HEK293T (cell line): Measurements from ENCODE around the gene POLK.

ENCODE experiments used
- FOXA1 ChIP-seq: fragments of 450-650 bp; IDR thresholded peaks from 2 replicates; pipeline ENCODE4 v1.6.1; 2016; ENCODE audit warnings: mild to moderate bottlenecking
- FOXK2 ChIP-seq: fragments of 450-650 bp; IDR thresholded peaks from 2 replicates; pipeline ENCODE4 v1.6.1; 2016; ENCODE audit warnings: mild to moderate bottlenecking
- L3MBTL2 ChIP-seq: fragments of 450-650 bp; conservative IDR thresholded peaks from 2 replicates; pipeline ENCODE4 v1.6.1; 2016; ENCODE audit warnings: mild to moderate bottlenecking
- NFRKB ChIP-seq: fragments of 450-650 bp; IDR thresholded peaks from 2 replicates; pipeline ENCODE4 v1.6.1; 2016; ENCODE audit warnings: mild to moderate bottlenecking, moderate library complexity
- ZNF384 ChIP-seq: fragments of 450-650 bp; IDR thresholded peaks from 2 replicates; pipeline ENCODE4 v1.6.1; 2016

GRCh38 chr5:75512383-75513074 lies 838 bp downstream of the POLK start:
- TF ChIP-seq FOXA1 (no peak), L3MBTL2 (no peak), FOXK2 (no peak), NFRKB (no peak), ZNF384 (no peak)
